Measurements from ENCODE around the gene MIX23. TPM values are rescaled to one million over a fixed set of nuclear protein-coding genes. Genes with fewer than 3 reads are reported as not detected.
A peak's percentile ranks its signal among the peaks of the same experiment; 100 is the strongest.

The MIX23 gene
- total and polyA plus RNA-seq, 9 donors, result 26.8 to 36.7 (median 29.1) TPM

DNA sequence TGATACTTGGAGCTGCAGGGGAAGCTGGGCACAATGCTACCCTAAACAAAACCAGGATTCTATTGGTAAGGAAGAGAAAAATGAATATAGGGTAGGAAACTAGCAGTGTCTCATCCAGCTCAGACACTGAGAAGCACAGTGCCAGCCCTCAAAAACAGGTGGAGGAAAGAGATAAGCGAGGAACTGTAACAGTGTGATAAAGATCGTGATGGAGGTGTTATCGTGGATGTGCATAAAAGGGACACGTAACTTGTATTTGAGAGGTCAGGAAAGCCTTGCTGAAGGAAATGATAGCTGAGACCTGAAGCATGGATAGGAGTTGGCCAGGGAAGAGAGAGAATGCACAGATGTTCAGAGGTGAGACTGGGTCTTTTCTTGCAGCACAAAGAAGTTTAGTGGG is 27.4 kb downstream of the MIX23 start:
- Histone ChIP-seq H3K4me3 (ENCODE audit: low read length) (no peak overlapping the region), H3K27me3 (ENCODE audit: control insufficient read depth, insufficient read depth, low read length) (no peaks in the 10 kb centered on the region), H3K4me1 (ENCODE audit: control insufficient read depth, insufficient read depth, low read length) (peaks cover 6% of the 10 kb centered on the region), H3K27ac (ENCODE audit: low read length) (no peak overlapping the region), H3K36me3 (ENCODE audit: control insufficient read depth, insufficient read depth, low read length) (peaks cover 6% of the 10 kb centered on the region), H3K9me3 (replicated peaks; ENCODE audit: control insufficient read depth, low read depth, low read length) (no peaks in the 10 kb centered on the region)
- no peak for DNase-seq
- whole genome bisulfite sequencing (ENCODE audit: insufficient coverage), result 74% methylated on average over 4 of the region's 4 CpGs

DNA sequence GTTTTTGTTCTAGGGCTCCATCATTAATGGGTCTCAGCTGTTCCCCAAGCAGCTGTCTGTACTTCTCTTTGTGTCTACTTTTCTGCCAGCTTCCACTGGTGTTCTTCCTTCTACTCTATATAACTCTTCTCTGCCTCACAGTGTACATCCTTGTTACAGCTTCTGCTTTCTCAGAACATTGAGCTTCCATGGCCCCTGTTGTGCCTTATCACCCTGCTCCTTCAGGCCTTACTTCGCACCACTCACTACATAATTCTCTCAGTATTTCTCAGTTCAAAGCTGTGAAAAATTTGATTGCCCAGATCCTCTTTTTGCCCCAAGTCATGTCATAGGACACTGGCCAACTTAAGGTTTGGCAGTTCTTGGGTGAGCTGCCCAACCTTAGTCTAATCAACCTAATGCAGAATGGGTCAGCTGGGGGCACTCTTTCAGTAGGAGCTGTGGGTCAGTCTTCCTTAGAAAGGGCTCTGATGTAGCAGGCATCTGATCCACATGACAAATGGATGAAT is 29.1 kb downstream of the MIX23 start:
- Histone ChIP-seq H3K9me3 (replicated peaks; ENCODE audit: control insufficient read depth, low read depth, low read length) (no peaks in the 10 kb centered on the region), H3K27me3 (ENCODE audit: control insufficient read depth, insufficient read depth, low read length) (no peaks in the 10 kb centered on the region), H3K36me3 (ENCODE audit: control insufficient read depth, insufficient read depth, low read length) (peaks cover 6% of the 10 kb centered on the region), H3K4me3 (ENCODE audit: low read length) (no peak overlapping the region), H3K27ac (ENCODE audit: low read length) (no peak overlapping the region), H3K4me1 (ENCODE audit: control insufficient read depth, insufficient read depth, low read length) (peaks cover 6% of the 10 kb centered on the region)
- WGBS (ENCODE audit: insufficient coverage), result 88% methylated on average over 1 of the region's 1 CpG
- peak; percentile 11 for DNase-seq

DNA sequence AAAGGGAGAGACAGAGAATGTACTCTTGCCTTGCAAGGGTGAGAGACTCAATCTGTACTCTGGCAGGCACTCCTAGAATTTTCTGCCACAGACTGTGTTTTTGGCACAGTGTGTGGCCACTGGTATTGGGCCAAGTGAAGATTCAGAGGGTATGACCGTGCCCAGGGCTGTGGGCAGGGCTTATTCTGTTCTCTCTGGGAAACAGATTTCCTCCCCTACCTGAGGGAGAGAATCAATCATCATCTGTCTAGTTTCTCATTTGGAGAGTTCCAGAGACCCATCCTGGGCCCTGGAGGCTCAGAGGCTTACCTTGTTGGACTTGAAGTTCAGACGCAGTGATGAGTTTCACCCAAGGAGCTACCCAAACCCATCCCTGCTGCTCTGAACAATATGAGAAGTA is 29.8 kb downstream of the MIX23 start:
- peak overlapping the region; percentile 53 for H3K27ac ChIP-seq (ENCODE audit: low read length)

DNA sequence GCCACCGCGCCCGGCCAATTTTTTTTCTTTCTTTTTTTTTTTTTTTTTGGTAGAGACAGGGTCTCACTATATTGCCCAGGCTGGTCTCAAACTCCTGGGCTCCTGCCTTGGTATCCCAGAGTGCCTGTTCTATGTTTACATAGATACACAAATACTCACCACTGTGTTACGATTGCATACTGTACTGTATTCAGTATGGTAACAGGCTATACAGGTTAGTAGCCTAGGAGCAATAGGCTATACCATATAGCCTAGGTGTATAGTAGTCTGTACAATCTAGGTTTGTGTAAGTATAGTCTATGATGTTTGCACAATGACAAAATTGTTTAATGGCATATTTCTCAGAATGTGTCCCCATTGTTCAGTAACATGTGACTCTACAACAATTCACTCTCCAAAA is 31.4 kb downstream of the MIX23 start:
- H3K9me3 ChIP-seq (replicated peaks; ENCODE audit: control insufficient read depth, low read depth, low read length), result no peaks in the 10 kb centered on the region
- H3K27ac ChIP-seq (ENCODE audit: low read length), result no peak overlapping the region
- no peaks in the 10 kb centered on the region for H3K36me3 ChIP-seq (ENCODE audit: control insufficient read depth, insufficient read depth, low read length)
- no CpG with 5 or more reads among the region's 4 CpGs for WGBS (ENCODE audit: insufficient coverage)
- H3K27me3 ChIP-seq (ENCODE audit: control insufficient read depth, insufficient read depth, low read length), result no peaks in the 10 kb centered on the region
- no peak overlapping the region for H3K4me3 ChIP-seq (ENCODE audit: low read length)
- no peak for DNase-seq
- peaks cover 6% of the 10 kb centered on the region for H3K4me1 ChIP-seq (ENCODE audit: control insufficient read depth, insufficient read depth, low read length)

More for the DNA sequence above, 29.8 kb downstream of the MIX23 start:
- Histone ChIP-seq H3K4me3 (ENCODE audit: low read length) (no peak overlapping the region), H3K9me3 (replicated peaks; ENCODE audit: control insufficient read depth, low read depth, low read length) (no peaks in the 10 kb centered on the region), H3K4me1 (ENCODE audit: control insufficient read depth, insufficient read depth, low read length) (peaks cover 6% of the 10 kb centered on the region), H3K36me3 (ENCODE audit: control insufficient read depth, insufficient read depth, low read length) (peaks cover under 1% of the 10 kb centered on the region), H3K27me3 (ENCODE audit: control insufficient read depth, insufficient read depth, low read length) (no peaks in the 10 kb centered on the region)
- DNase-seq, result peak; percentile 43
- no CpG with 5 or more reads among the region's 2 CpGs for WGBS (ENCODE audit: insufficient coverage)

DNA sequence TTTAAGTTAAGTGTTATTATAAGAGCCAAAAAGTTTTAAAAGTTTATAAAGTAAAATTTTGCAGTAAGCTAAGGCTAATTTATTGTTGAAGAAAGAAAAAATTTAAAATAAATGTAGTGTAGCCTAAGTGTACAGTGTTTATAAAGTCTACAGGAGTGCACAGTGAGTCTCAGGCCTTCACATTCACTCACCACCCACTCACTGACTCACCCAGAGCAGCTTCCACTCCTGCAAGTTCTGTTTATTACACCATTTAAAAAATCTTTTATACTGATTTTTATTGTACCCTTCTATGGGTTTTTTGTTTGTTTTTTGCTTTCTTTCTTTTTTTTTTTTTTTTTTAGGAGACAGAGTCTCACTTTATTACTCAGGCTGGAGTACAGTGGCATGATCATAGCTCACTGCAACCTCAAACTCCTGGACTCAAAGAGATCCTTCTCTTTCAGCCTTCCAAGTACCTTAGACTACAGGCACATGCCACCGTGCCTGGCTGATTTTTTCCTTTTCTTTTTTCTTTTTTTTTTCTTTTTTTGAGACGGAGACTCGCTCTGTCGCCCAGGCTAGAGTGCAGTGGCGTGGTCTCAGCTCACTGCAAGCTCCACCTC is 32.1 kb downstream of the MIX23 start:
- Histone ChIP-seq H3K4me1 (ENCODE audit: control insufficient read depth, insufficient read depth, low read length) (peaks cover 6% of the 10 kb centered on the region), H3K27ac (ENCODE audit: low read length) (no peak overlapping the region)
- 86% methylated on average over 3 of the region's 5 CpGs for WGBS (ENCODE audit: insufficient coverage)

DNA sequence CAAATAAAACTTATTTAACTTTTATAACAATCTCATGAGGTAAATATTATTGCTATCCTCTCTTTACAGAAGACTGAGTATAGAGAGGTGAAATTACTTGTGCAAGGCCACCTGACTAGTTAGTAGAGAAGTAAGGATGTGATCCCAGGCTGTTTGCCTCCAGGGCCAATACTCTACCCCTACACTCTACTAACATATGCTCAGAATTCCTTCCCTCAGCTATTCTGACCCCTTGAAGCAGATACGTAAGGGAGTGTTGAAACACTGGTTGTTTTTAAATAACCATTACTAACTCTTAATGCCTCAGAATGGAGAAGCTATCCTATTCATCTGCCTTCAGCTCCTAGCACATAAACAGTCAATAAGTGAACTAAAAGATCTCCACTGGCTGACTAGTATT is 33.9 kb downstream of the MIX23 start:
- Histone ChIP-seq H3K4me3 (ENCODE audit: low read length) (no peak overlapping the region), H3K36me3 (ENCODE audit: control insufficient read depth, insufficient read depth, low read length) (no peaks in the 10 kb centered on the region), H3K9me3 (replicated peaks; ENCODE audit: control insufficient read depth, low read depth, low read length) (no peaks in the 10 kb centered on the region), H3K4me1 (ENCODE audit: control insufficient read depth, insufficient read depth, low read length) (peaks cover 6% of the 10 kb centered on the region), H3K27me3 (ENCODE audit: control insufficient read depth, insufficient read depth, low read length) (no peaks in the 10 kb centered on the region), H3K27ac (ENCODE audit: low read length) (no peak overlapping the region)
- no peak for DNase-seq
- WGBS (ENCODE audit: insufficient coverage), result no CpG with 5 or more reads among the region's 1 CpG

More for the DNA sequence above, 32.1 kb downstream of the MIX23 start:
- no peak overlapping the region for H3K4me3 ChIP-seq (ENCODE audit: low read length)
- DNase-seq, result no peak
- H3K9me3 ChIP-seq (replicated peaks; ENCODE audit: control insufficient read depth, low read depth, low read length), result no peaks in the 10 kb centered on the region
- no peaks in the 10 kb centered on the region for H3K27me3 ChIP-seq (ENCODE audit: control insufficient read depth, insufficient read depth, low read length)
- H3K36me3 ChIP-seq (ENCODE audit: control insufficient read depth, insufficient read depth, low read length), result no peaks in the 10 kb centered on the region

DNA sequence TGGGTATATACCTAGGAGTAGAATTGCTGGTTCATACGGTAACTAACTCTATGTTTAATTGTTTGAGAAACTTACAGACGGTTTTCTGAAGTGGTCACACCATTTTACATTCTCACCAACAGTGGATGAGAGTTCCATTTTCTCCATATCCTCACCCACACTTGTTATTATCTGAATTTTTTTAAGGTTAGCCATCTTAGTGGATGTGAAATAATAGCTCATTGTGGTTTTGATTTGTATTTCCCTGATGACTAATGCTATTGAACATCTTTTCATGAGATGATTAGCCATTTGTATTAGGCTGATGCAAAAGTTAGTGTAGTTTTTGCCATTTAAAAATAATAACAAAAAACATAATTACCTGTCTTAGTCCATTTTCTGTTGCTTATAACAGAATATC is 39.4 kb downstream of the MIX23 start:
- no peaks in the 10 kb centered on the region for H3K36me3 ChIP-seq (ENCODE audit: control insufficient read depth, insufficient read depth, low read length)
- H3K27me3 ChIP-seq (ENCODE audit: control insufficient read depth, insufficient read depth, low read length), result no peaks in the 10 kb centered on the region
- no peaks in the 10 kb centered on the region for H3K9me3 ChIP-seq (replicated peaks; ENCODE audit: control insufficient read depth, low read depth, low read length)
- no peak overlapping the region for H3K27ac ChIP-seq (ENCODE audit: low read length)
- H3K4me1 ChIP-seq (ENCODE audit: control insufficient read depth, insufficient read depth, low read length), result no peaks in the 10 kb centered on the region
- WGBS (ENCODE audit: insufficient coverage), result no CpG with 5 or more reads among the region's 2 CpGs
- DNase-seq, result no peak
- H3K4me3 ChIP-seq (ENCODE audit: low read length), result no peak overlapping the region

DNA sequence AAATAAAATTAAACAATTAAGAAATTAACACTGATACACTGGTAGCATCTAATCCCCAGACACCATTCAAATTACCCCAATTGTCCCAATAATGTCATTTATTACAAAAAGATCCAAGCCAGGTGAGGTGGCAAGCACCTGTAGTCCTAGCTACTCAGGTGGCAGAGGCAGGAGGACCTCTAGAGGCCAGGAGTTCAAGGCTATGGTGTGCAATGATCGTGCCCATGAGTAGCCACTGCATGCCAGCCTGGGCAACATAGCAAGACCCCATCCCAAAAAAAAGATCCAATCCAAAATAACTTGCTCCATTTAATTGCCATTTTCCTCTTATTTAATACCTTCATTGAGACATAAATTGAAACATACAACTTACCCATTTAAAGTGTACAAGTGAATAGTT is 40.2 kb downstream of the MIX23 start:
- no CpG with 5 or more reads among the region's 1 CpG for WGBS (ENCODE audit: insufficient coverage)
- no peak overlapping the region for H3K4me3 ChIP-seq (ENCODE audit: low read length)
- DNase-seq, result no peak
- H3K9me3 ChIP-seq (replicated peaks; ENCODE audit: control insufficient read depth, low read depth, low read length), result no peaks in the 10 kb centered on the region
- no peaks in the 10 kb centered on the region for H3K36me3 ChIP-seq (ENCODE audit: control insufficient read depth, insufficient read depth, low read length)
- H3K27me3 ChIP-seq (ENCODE audit: control insufficient read depth, insufficient read depth, low read length), result no peaks in the 10 kb centered on the region
- H3K27ac ChIP-seq (ENCODE audit: low read length), result no peak overlapping the region
- no peaks in the 10 kb centered on the region for H3K4me1 ChIP-seq (ENCODE audit: control insufficient read depth, insufficient read depth, low read length)

DNA sequence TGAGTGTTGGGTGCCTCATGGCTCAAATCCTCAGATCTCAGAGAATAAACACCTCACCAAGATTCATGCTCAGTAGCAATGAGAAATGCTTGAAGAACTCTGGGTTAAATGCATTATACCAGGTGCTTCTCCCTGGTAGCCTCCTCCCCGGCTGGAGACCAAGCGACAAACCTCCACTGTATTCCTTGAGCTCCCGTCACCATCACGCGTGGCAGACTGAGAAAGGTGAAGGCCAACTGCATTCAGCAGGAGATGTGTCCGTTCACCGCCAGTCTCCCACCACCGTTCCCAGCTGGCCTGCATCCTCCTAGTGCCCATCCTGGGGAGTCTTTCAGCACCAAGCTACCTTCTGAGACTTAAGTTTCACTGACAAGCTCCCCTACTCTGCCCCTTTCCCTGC is 50.5 kb downstream of the MIX23 start:
- no peak overlapping the region for H3K27ac ChIP-seq (ENCODE audit: low read length)
- no peaks in the 10 kb centered on the region for H3K4me1 ChIP-seq (ENCODE audit: control insufficient read depth, insufficient read depth, low read length)
- H3K36me3 ChIP-seq (ENCODE audit: control insufficient read depth, insufficient read depth, low read length), result no peaks in the 10 kb centered on the region
- no peak for DNase-seq
- WGBS (ENCODE audit: insufficient coverage), result 85% methylated on average over 8 of the region's 8 CpGs
- no peak overlapping the region for H3K4me3 ChIP-seq (ENCODE audit: low read length)
- H3K27me3 ChIP-seq (ENCODE audit: control insufficient read depth, insufficient read depth, low read length), result no peaks in the 10 kb centered on the region
- no peaks in the 10 kb centered on the region for H3K9me3 ChIP-seq (replicated peaks; ENCODE audit: control insufficient read depth, low read depth, low read length)

DNA sequence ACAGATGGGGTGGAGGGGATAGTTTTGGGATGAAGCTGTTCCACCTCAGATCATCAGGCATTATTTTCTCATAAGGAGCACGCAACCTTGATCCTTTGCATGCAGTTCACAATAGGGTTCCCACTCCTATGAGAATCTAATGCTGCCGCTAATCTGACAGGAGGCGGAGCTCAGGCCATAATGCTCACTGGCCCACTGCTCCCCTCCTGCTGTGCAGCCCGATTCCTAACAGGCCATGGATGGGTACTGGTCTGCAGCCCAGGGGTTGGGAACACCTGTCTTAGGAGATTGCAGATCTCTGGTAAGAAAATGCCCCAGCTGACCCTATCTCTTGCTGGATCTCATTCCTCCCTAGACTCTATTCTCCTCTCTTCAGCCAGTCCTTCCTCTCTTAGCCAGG is 51.1 kb downstream of the MIX23 start:
- WGBS (ENCODE audit: insufficient coverage), result 83% methylated on average over 3 of the region's 4 CpGs
- Histone ChIP-seq H3K27me3 (ENCODE audit: control insufficient read depth, insufficient read depth, low read length) (no peaks in the 10 kb centered on the region), H3K4me1 (ENCODE audit: control insufficient read depth, insufficient read depth, low read length) (no peaks in the 10 kb centered on the region), H3K36me3 (ENCODE audit: control insufficient read depth, insufficient read depth, low read length) (no peaks in the 10 kb centered on the region), H3K4me3 (ENCODE audit: low read length) (no peak overlapping the region), H3K9me3 (replicated peaks; ENCODE audit: control insufficient read depth, low read depth, low read length) (no peaks in the 10 kb centered on the region), H3K27ac (ENCODE audit: low read length) (no peak overlapping the region)
- no peak for DNase-seq

DNA sequence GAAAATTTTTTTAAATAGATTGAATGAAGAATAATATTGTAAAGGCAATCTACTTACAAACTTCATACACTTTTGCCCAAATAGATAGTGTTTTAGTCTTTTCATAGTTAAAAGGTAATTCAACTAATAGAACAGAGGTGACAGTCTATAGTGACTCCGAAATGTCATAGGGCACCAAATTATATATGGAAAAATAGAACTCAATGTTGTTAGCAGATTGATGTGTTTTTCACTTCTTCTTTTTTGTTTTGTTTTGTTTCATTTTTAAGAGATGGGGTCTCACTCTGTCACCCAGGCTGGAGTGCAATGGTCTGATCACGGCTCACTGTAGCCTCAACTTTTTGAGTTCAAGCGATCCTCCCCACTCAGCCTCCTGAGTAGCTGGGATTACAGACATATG is 57.3 kb downstream of the MIX23 start:
- Histone ChIP-seq H3K4me3 (ENCODE audit: low read length) (no peak overlapping the region), H3K27ac (ENCODE audit: low read length) (no peak overlapping the region)

More for the DNA sequence above, 57.3 kb downstream of the MIX23 start:
- WGBS (ENCODE audit: insufficient coverage), result no CpG with 5 or more reads among the region's 3 CpGs
- H3K27me3 ChIP-seq (ENCODE audit: control insufficient read depth, insufficient read depth, low read length), result no peaks in the 10 kb centered on the region
- no peak for DNase-seq
- H3K36me3 ChIP-seq (ENCODE audit: control insufficient read depth, insufficient read depth, low read length), result no peaks in the 10 kb centered on the region
- no peaks in the 10 kb centered on the region for H3K9me3 ChIP-seq (replicated peaks; ENCODE audit: control insufficient read depth, low read depth, low read length)
- no peaks in the 10 kb centered on the region for H3K4me1 ChIP-seq (ENCODE audit: control insufficient read depth, insufficient read depth, low read length)
